WTC11 (cell line): ENCODE data around the gene MLLT1. TPM values are rescaled to one million over a fixed set of nuclear protein-coding genes. Genes with fewer than 3 reads are reported as not detected.

Source experiments
- ATAC-seq: fragments of 200-7000 bp; cut with Tn5 transposase; 2 replicates; pipeline ENCODE4 v1.10.0; 2021; ENCODE audit warnings: mild to moderate bottlenecking, moderate library complexity
- CTCF ChIA-PET: fragments of 300-600 bp; sonication (Branson Sonifier 250); formaldehyde crosslinking; loops from one replicate; lab custom pipeline; 2021; ENCODE audit warnings: antibody characterized with exemption; lab: Charles Lee
- POLR2A ChIA-PET: fragments of 350-600 bp; sonication (Branson Sonifier 250); formaldehyde crosslinking; loops from one replicate; lab custom pipeline; 2021; ENCODE audit warnings: antibody characterized with exemption; lab: Charles Lee
- DNase-seq: peaks from one replicate; pipeline ENCODE4 v3.0.0; 2021; ENCODE audit warnings: low spot score
- H3K27ac Mint-ChIP-seq: 2 replicates; pipeline ENCODE4 v1.8.0; 2021; ENCODE audit warnings: mixed read lengths
- H3K27me3 Mint-ChIP-seq: 2 replicates; pipeline ENCODE4 v1.8.0; 2021; ENCODE audit warnings: low read depth, mild to moderate bottlenecking, moderate library complexity, mixed read lengths
- H3K36me3 Mint-ChIP-seq: 2 replicates; pipeline ENCODE4 v1.8.0; 2021; ENCODE audit warnings: mixed read lengths
- H3K4me1 Mint-ChIP-seq: 2 replicates; pipeline ENCODE4 v1.8.0; 2022; ENCODE audit warnings: mixed read lengths
- H3K4me3 Mint-ChIP-seq: 2 replicates; pipeline ENCODE4 v1.8.0; 2021; ENCODE audit warnings: mild to moderate bottlenecking, moderate library complexity, mixed read lengths
- H3K9me3 Mint-ChIP-seq: 2 replicates; pipeline ENCODE4 v1.8.0; 2021; ENCODE audit warnings: mixed read lengths
- AR ChIP-seq: fragments of 250-450 bp; sonication (Bioruptor Pico); IDR thresholded peaks from 2 replicates; pipeline ENCODE4 v1.9.0; 2021; ENCODE audit warnings: mild to moderate bottlenecking
- CDX4 ChIP-seq: fragments of 250-450 bp; sonication (Bioruptor Pico); IDR thresholded peaks from 2 replicates; pipeline ENCODE4 v1.9.0; 2021; ENCODE audit warnings: moderate library complexity, mild to moderate bottlenecking, inconsistent platforms, borderline replicate concordance
- E2F1 ChIP-seq: sonication (generic); formaldehyde crosslinking; IDR thresholded peaks from 2 replicates; pipeline ENCODE4 v1.8.0; 2022; ENCODE audit warnings: mild to moderate bottlenecking, missing genetic modification reagents
- FOXP4 ChIP-seq: sonication (generic); formaldehyde crosslinking; IDR thresholded peaks from 2 replicates; pipeline ENCODE4 v1.8.0; 2022; ENCODE audit warnings: mild to moderate bottlenecking, missing genetic modification reagents
- HMGA2 ChIP-seq: fragments of 250-450 bp; sonication (Bioruptor Pico); IDR thresholded peaks from 2 replicates; pipeline ENCODE4 v1.4.0; 2021; ENCODE audit warnings: mild to moderate bottlenecking, moderate library complexity
- IRF1 ChIP-seq: sonication (generic); formaldehyde crosslinking; IDR thresholded peaks from 2 replicates; pipeline ENCODE4 v1.8.0; 2023; ENCODE audit warnings: missing genetic modification reagents
- JAZF1 ChIP-seq: fragments of 250-450 bp; sonication (Bioruptor Pico); IDR thresholded peaks from 2 replicates; pipeline ENCODE4 v1.9.0; 2021; ENCODE audit warnings: moderate library complexity, mild to moderate bottlenecking, inconsistent platforms
- JUN ChIP-seq: sonication (generic); formaldehyde crosslinking; IDR thresholded peaks from 2 replicates; pipeline ENCODE4 v1.8.0; 2023; ENCODE audit warnings: mild to moderate bottlenecking, missing genetic modification reagents
- KAT7 ChIP-seq: sonication (generic); formaldehyde crosslinking; IDR thresholded peaks from 2 replicates; pipeline ENCODE4 v1.8.1; 2023; ENCODE audit warnings: missing genetic modification reagents, mild to moderate bottlenecking, borderline replicate concordance
- NR1H2 ChIP-seq: sonication (generic); formaldehyde crosslinking; IDR thresholded peaks from 2 replicates; pipeline ENCODE4 v1.9.0; 2021; ENCODE audit warnings: mild to moderate bottlenecking, moderate library complexity, missing genetic modification reagents
- NR2C2 ChIP-seq: sonication (generic); formaldehyde crosslinking; IDR thresholded peaks from 2 replicates; pipeline ENCODE4 v1.8.0; 2022; ENCODE audit warnings: mild to moderate bottlenecking, missing genetic modification reagents
- TEAD4 ChIP-seq: sonication (generic); formaldehyde crosslinking; IDR thresholded peaks from 2 replicates; pipeline ENCODE4 v1.8.0; 2022; ENCODE audit warnings: mild to moderate bottlenecking, missing genetic modification reagents
- ZNF138 ChIP-seq: sonication (generic); formaldehyde crosslinking; conservative IDR thresholded peaks from 2 replicates; pipeline ENCODE4 v1.8.1; 2022; ENCODE audit warnings: mild to moderate bottlenecking, moderate library complexity, missing genetic modification reagents
- ZNF317 ChIP-seq: sonication (generic); formaldehyde crosslinking; IDR thresholded peaks from 2 replicates; pipeline ENCODE4 v1.8.1; 2023; ENCODE audit warnings: low read depth, mild to moderate bottlenecking, moderate library complexity, missing genetic modification reagents, borderline replicate concordance
- ZSCAN18 ChIP-seq: fragments of 250-450 bp; sonication (Bioruptor Pico); IDR thresholded peaks from 2 replicates; pipeline ENCODE4 v2.1.2; 2022; ENCODE audit warnings: mild to moderate bottlenecking, moderate library complexity
- total RNA-seq: library from RNA; stranded (reverse); gene quantifications from 3 replicates; pipeline ENCODE4 v1.2.3, GENCODE V29; 2021
- TF ChIP-seq, protein P1 (sequence below): sonication (generic); formaldehyde crosslinking; IDR thresholded peaks from 2 replicates; pipeline ENCODE4 v1.8.1; 2023; ENCODE audit warnings: mild to moderate bottlenecking, moderate library complexity, missing genetic modification reagents
- TF ChIP-seq, protein P2 (sequence below): sonication (generic); formaldehyde crosslinking; IDR thresholded peaks from 2 replicates; pipeline ENCODE4 v1.8.0; 2022; ENCODE audit warnings: missing genetic modification reagents

MLLT1 gene
- total RNA-seq, 1 experiment from 2014 or later, result 58.2 TPM

- TF ChIP-seq ZNF138 (no peak), KAT7 (CRISPR knock-in tag) (no peak), FOXP4 (CRISPR knock-in tag) (no peak), ZNF317 (CRISPR knock-in tag) (no peak), TEAD4 (CRISPR knock-in tag) (no peak), JUN (CRISPR knock-in tag) (no peak)
Observed at GRCh38 chr19:6233827-6234511, 45.8 kb downstream of the MLLT1 start (continued).

GRCh38 chr19:6233056-6233826, 46.5 kb downstream of the MLLT1 start:
- DNase-seq (no peak), ATAC-seq (no peak)
- Mint-ChIP-seq H3K27ac (no peak overlapping the region), H3K4me3 (no peak overlapping the region), H3K9me3 (no peaks in the 10 kb centered on the region), H3K4me1 (peaks cover 15% of the 10 kb centered on the region), H3K27me3 (no peaks in the 10 kb centered on the region), H3K36me3 (peaks cover 9% of the 10 kb centered on the region; the same call in 1 of the 2 replicates)
- ChIA-PET POLR2A (no interaction called here), CTCF (interaction anchor here (1.2 to 3.2 kb wide), 3 partner anchors 15 to 38 kb away, joined by 3 to 20 read pairs (median 7); no protein-coding TSS in a partner anchor)
- TF ChIP-seq E2F1 (CRISPR knock-in tag) (no peak), JAZF1 (CRISPR knock-in tag) (no peak), NR2C2 (CRISPR knock-in tag) (no peak), IRF1 (CRISPR knock-in tag) (no peak), HMGA2 (CRISPR knock-in tag) (no peak), ZSCAN18 (CRISPR knock-in tag) (no peak), CDX4 (CRISPR knock-in tag) (no peak), NR1H2 (CRISPR knock-in tag) (no peak), AR (no peak)
- TF ChIP-seq, protein P1, sequence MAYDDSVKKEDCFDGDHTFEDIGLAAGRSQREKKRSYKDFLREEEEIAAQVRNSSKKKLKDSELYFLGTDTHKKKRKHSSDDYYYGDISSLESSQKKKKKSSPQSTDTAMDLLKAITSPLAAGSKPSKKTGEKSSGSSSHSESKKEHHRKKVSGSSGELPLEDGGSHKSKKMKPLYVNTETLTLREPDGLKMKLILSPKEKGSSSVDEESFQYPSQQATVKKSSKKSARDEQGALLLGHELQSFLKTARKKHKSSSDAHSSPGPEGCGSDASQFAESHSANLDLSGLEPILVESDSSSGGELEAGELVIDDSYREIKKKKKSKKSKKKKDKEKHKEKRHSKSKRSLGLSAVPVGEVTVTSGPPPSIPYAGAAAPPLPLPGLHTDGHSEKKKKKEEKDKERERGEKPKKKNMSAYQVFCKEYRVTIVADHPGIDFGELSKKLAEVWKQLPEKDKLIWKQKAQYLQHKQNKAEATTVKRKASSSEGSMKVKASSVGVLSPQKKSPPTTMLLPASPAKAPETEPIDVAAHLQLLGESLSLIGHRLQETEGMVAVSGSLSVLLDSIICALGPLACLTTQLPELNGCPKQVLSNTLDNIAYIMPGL, result no peak
- TF ChIP-seq, protein P2, sequence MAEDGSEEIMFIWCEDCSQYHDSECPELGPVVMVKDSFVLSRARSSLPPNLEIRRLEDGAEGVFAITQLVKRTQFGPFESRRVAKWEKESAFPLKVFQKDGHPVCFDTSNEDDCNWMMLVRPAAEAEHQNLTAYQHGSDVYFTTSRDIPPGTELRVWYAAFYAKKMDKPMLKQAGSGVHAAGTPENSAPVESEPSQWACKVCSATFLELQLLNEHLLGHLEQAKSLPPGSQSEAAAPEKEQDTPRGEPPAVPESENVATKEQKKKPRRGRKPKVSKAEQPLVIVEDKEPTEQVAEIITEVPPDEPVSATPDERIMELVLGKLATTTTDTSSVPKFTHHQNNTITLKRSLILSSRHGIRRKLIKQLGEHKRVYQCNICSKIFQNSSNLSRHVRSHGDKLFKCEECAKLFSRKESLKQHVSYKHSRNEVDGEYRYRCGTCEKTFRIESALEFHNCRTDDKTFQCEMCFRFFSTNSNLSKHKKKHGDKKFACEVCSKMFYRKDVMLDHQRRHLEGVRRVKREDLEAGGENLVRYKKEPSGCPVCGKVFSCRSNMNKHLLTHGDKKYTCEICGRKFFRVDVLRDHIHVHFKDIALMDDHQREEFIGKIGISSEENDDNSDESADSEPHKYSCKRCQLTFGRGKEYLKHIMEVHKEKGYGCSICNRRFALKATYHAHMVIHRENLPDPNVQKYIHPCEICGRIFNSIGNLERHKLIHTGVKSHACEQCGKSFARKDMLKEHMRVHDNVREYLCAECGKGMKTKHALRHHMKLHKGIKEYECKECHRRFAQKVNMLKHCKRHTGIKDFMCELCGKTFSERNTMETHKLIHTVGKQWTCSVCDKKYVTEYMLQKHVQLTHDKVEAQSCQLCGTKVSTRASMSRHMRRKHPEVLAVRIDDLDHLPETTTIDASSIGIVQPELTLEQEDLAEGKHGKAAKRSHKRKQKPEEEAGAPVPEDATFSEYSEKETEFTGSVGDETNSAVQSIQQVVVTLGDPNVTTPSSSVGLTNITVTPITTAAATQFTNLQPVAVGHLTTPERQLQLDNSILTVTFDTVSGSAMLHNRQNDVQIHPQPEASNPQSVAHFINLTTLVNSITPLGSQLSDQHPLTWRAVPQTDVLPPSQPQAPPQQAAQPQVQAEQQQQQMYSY (CRISPR knock-in tag), result no peak
